Measurements from ENCODE around the gene LMO4.

Gene LMO4

GRCh38 chr1:87358219-87358618 lies 29.5 kb downstream of the LMO4 start:
- no peak for DNase-seq (ENCODE audit: low read depth)

GRCh38 chr1:87359586-87359985 lies 30.9 kb downstream of the LMO4 start:
- DNase-seq (ENCODE audit: low read depth): no peak

GRCh38 chr1:87362063-87362833 lies 33.6 kb downstream of the LMO4 start:
- no peak for DNase-seq (ENCODE audit: low read depth)

GRCh38 chr1:87362834-87363426 lies 34.2 kb downstream of the LMO4 start:
- DNase-seq (ENCODE audit: low read depth): no peak

GRCh38 chr1:87367549-87367948 lies 38.9 kb downstream of the LMO4 start:
- no peak for DNase-seq (ENCODE audit: low read depth)

- DNase-seq (ENCODE audit: low read depth): no peak
Measured at GRCh38 chr1:87368907-87369306, 40.2 kb downstream of the LMO4 start.

- no peak for DNase-seq (ENCODE audit: low read depth)
Measured at GRCh38 chr1:87369736-87370478, 41.2 kb downstream of the LMO4 start.

GRCh38 chr1:87370544-87370943 lies 41.9 kb downstream of the LMO4 start:
- DNase-seq (ENCODE audit: low read depth): no peak

- no peak for DNase-seq (ENCODE audit: low read depth)
Measured at GRCh38 chr1:87379306-87379705, 50.6 kb downstream of the LMO4 start.

GRCh38 chr1:87386217-87386790 lies 57.6 kb downstream of the LMO4 start:
- no peak for DNase-seq (ENCODE audit: low read depth)

GRCh38 chr1:87388411-87388810 lies 59.7 kb downstream of the LMO4 start:
- no peak for DNase-seq (ENCODE audit: low read depth)

GRCh38 chr1:87389011-87389410 lies 60.3 kb downstream of the LMO4 start:
- no peak for DNase-seq (ENCODE audit: low read depth)

GRCh38 chr1:87389546-87389945 lies 60.9 kb downstream of the LMO4 start:
- no peak for DNase-seq (ENCODE audit: low read depth)

GRCh38 chr1:87392248-87393192 lies 63.8 kb downstream of the LMO4 start:
- DNase-seq (ENCODE audit: low read depth): no peak

- no peak for DNase-seq (ENCODE audit: low read depth)
Measured at GRCh38 chr1:87393445-87394085, 64.9 kb downstream of the LMO4 start.

GRCh38 chr1:87394513-87394912 lies 65.8 kb downstream of the LMO4 start:
- DNase-seq (ENCODE audit: low read depth): no peak

GRCh38 chr1:87394982-87395381 lies 66.3 kb downstream of the LMO4 start:
- DNase-seq (ENCODE audit: low read depth): no peak
